Mesodermal cell (in vitro differentiated cells): ENCODE data around the gene FOXE1.

ENCODE experiments used
- H3K27ac ChIP-seq: 2 replicates; pipeline ENCODE4 v1.7.0; 2013; ENCODE audit warnings: mild to moderate bottlenecking, low read depth, low read length, moderate library complexity; ENCODE audit not compliant: severe bottlenecking
- H3K36me3 ChIP-seq: 2 replicates; pipeline ENCODE4 v1.7.1; 2013; ENCODE audit warnings: mild to moderate bottlenecking, low read length, moderate library complexity; ENCODE audit not compliant: control insufficient read depth, insufficient read depth
- H3K4me1 ChIP-seq: one replicate; pipeline ENCODE4 v1.7.1; 2013; ENCODE audit warnings: mild to moderate bottlenecking, low read length; ENCODE audit not compliant: insufficient read depth, control insufficient read depth, poor library complexity, severe bottlenecking
- H3K4me3 ChIP-seq: 2 replicates; pipeline ENCODE4 v1.7.0; 2013; ENCODE audit warnings: low read length, control low read depth, mild to moderate bottlenecking; ENCODE audit not compliant: insufficient read depth, poor library complexity, severe bottlenecking; ENCODE audit errors: extremely low read depth
- H3K9me3 ChIP-seq: 2 replicates; pipeline ENCODE4 v1.7.1; 2013; ENCODE audit warnings: mild to moderate bottlenecking, low read length, moderate library complexity; ENCODE audit not compliant: control insufficient read depth
- WGBS, 2 experiments: methylation state at CpG; one replicate each; pipeline ENCODE4 v1.1.5; 2013; ENCODE audit warnings: missing lambda C conversion rate in 2 of 2; ENCODE audit not compliant: insufficient coverage in 2 of 2; 5-methylcytosine and 5-hydroxymethylcytosine counted together

Gene FOXE1

GRCh38 chr9:97892421-97892820 is 39.4 kb downstream of the FOXE1 start:
- Histone ChIP-seq H3K4me3 (no peak overlapping the region), H3K4me1 (no peaks in the 10 kb centered on the region), H3K36me3 (no peaks in the 10 kb centered on the region), H3K27ac (no peak overlapping the region), H3K9me3 (no peaks in the 10 kb centered on the region)
- WGBS, 2 experiments: 100% methylated on average over 2 of the region's 2 CpGs

DNA sequence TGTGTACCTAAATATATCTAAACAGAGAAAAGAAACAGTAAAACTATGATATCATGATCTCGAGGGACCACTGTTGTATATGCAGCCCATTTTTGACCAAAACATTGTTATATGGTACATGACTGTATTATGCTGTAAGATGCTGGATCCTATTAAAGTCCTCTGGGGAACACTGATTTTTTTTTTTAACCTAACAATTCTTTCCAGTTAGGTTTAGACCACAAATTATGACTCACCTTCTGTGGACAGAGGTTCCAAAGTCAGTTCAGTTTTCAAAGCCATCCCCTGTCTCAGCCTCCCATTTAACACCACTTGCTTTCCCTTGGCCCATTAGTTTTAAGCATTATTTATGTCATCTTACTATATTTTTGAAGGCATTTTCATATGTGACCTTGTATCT is 42.2 kb downstream of the FOXE1 start:
- H3K9me3 ChIP-seq: no peaks in the 10 kb centered on the region
- H3K4me1 ChIP-seq: no peaks in the 10 kb centered on the region
- H3K4me3 ChIP-seq: no peak overlapping the region
- WGBS, 2 experiments: 67% methylated on average over 1 of the region's 1 CpG; no CpG with 5 or more reads in 1 of the 2 experiments
- no peaks in the 10 kb centered on the region for H3K36me3 ChIP-seq
- no peak overlapping the region for H3K27ac ChIP-seq

DNA sequence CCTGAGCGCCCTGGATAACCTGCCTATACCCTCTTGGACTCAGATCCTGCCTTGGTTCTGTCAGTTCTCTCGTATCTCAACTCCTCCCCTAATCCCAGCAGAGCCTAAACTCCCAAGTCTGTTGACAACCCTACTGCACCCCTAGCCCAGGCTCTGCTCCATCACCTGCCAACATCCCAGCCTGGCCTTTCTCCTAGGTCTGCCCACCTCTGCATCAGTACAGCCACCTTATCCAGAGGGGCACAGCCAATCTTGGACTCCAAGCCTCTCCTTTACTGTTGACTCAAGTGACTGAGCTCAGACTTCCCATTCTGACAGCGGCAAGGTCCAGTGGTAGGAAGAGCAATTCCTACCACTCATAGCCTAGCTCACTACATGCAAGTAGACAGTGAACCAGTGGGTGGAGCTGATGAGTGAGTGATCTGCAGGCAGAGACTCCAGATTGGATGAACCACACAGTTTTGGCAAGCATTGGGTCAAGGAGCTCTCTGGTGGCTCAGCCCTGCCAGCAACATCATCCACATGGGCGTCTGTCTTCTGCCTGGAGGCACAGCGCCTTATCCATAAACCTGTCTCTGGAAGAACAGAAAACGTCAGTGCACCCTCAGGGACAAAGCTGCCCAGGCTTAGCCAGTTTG is 42.8 kb downstream of the FOXE1 start:
- Histone ChIP-seq H3K27ac (no peak overlapping the region), H3K36me3 (no peaks in the 10 kb centered on the region), H3K9me3 (no peaks in the 10 kb centered on the region), H3K4me3 (no peak overlapping the region), H3K4me1 (no peaks in the 10 kb centered on the region)
- WGBS, 2 experiments: 75 to 82% methylated on average over 4 of the region's 6 CpGs

DNA sequence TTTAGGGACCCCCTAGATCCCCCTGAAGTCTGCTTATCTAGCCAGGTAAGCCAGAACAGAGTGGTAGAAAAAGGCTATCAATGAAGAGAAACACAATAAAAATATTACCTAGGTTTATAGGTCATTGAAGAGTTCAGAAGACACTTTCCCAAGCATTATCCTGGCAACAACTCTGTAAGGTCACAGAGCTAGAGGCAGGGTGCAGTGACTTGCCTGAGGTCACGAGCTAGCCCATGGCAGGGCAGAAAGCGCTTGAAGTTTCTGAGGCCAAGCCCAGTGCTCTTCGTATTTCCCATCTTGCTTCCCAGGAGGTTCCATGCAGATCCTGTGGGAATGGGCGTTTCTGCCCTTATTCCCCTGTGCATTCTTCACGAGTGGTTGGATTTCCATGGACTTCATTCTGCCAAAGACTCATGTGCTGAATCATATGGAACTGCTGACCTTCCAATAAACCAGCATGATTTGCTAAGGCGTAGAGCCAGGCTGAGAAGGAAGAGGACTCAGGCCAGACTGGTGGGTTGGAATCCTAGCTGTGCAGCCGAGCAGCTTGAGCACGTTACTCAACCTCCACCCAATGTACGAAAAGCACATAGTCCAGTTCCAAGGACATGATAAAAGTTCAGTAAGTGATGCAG is 47.2 kb downstream of the FOXE1 start:
- Histone ChIP-seq H3K9me3 (no peaks in the 10 kb centered on the region), H3K4me1 (no peaks in the 10 kb centered on the region), H3K27ac (no peak overlapping the region), H3K4me3 (no peak overlapping the region), H3K36me3 (peaks cover 13% of the 10 kb centered on the region)
- 83 to 85% methylated on average over 9 of the region's 9 CpGs for WGBS, 2 experiments

DNA sequence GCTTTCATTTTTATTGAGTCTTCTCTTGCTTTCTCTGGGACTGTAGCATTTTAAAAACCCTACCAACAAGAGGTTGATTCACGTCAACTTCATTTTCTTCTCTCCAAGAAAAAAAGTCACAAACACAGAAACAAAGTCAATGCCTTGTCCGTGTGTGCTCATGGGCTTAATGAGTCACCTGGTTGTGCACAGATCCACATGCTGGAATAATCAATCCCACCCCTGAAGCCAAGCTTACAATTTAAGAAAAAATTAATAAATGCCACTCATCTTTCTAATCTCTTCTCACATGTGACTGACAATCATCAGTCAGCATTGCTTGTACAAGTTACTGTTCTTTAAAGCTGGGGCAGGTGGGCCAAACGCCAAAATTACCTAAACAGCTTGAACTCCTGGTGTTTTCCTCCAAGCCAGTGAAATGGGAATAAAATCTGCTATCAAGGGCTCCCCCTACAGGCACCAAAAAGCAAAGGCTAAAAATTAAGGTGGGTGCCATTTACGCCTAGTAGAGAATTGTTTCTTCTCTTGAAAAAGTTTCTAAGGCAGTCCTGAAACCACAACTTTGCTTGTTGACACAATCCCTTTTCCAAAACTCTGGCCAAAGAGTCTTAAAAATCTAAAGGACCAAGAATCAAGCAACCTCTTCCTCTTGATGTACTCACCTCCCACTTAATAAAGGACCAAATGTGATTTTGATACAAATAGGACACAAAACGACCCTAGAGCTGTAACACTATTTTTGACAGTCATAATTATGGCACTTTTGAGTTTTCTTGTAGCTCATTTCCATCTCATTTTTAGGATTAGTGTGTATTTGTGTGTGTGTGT is 47.9 kb downstream of the FOXE1 start:
- Histone ChIP-seq H3K4me1 (no peaks in the 10 kb centered on the region), H3K36me3 (peaks cover 13% of the 10 kb centered on the region), H3K27ac (no peak overlapping the region), H3K4me3 (no peak overlapping the region), H3K9me3 (no peaks in the 10 kb centered on the region)
- 61 to 65% methylated on average over 2 to 4 of the region's 5 CpGs for WGBS, 2 experiments

DNA sequence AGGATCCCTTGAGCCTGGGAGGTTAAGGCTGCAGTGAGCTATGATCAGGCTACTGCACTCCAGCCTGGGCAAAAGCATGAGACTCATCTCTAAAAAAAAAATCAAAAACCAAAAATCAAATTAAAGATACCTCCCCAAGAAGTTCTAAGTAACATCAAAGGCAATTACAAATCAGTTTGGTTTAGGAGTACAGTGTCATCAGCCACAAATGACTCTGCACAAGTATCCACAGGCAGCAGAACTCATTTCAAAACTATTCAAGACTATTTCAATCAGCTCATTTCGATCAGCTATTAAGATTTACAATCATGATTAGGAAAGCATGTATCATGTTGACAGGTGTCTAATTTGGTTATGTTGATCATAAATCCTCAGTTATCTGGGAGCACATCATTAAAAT is 50.2 kb downstream of the FOXE1 start:
- Histone ChIP-seq H3K4me1 (no peaks in the 10 kb centered on the region), H3K36me3 (peaks cover 13% of the 10 kb centered on the region), H3K9me3 (no peaks in the 10 kb centered on the region), H3K4me3 (no peak overlapping the region), H3K27ac (no peak overlapping the region)
- WGBS, 2 experiments: 100% methylated on average over 1 of the region's 1 CpG; no CpG with 5 or more reads in 1 of the 2 experiments

DNA sequence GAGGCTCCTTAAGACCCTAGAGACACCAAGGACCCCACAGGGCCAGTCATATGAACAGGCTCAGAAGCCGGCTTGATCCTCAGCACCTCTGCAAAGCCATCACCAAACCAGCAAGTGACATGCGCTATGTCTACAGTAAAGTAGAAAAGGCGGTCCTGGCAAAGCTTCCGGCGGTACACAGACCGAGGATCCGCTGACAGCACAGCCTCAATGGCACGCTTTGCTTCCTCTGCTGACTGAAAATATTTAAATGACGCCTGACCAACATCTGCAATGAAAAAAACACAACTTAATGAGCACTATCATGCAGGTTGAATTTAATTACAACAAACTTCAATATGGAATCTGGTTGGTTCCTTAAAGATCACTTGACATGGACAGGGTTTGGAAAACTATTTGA is 51.7 kb downstream of the FOXE1 start:
- H3K9me3 ChIP-seq: no peaks in the 10 kb centered on the region
- H3K36me3 ChIP-seq: peaks cover 23% of the 10 kb centered on the region
- no peak overlapping the region for H3K4me3 ChIP-seq
- WGBS, 2 experiments: 91 to 98% methylated on average over 8 of the region's 9 CpGs
- H3K27ac ChIP-seq: no peak overlapping the region
- no peaks in the 10 kb centered on the region for H3K4me1 ChIP-seq

- WGBS, 2 experiments: 100% methylated on average over 2 of the region's 2 CpGs; no CpG with 5 or more reads in 1 of the 2 experiments
- Histone ChIP-seq H3K4me1 (no peaks in the 10 kb centered on the region), H3K4me3 (no peak overlapping the region), H3K36me3 (peaks cover 28% of the 10 kb centered on the region), H3K27ac (no peak overlapping the region), H3K9me3 (no peaks in the 10 kb centered on the region)
Measured at GRCh38 chr9:97905228-97905627, 52.2 kb downstream of the FOXE1 start.
